Neural progenitor cell (in vitro differentiated cells): ENCODE data around the gene HOXA2. TPM values are rescaled to one million over a fixed set of nuclear protein-coding genes. Genes with fewer than 3 reads are reported as not detected.
A peak's percentile ranks its signal among the peaks of the same experiment; 100 is the strongest.

Experiments
- DNase-seq: peaks from one replicate; pipeline ENCODE4 v3.0.0-alpha.2; 2016; ENCODE audit warnings: low spot score
- H2AFZ ChIP-seq: fragments of 200-600 bp; sonication (generic); replicated peaks from 2 replicates; pipeline ENCODE4 v1.6.1; 2016; ENCODE audit warnings: antibody characterized with exemption
- H3F3A ChIP-seq: fragments of 200-600 bp; sonication (generic); 2 replicates; pipeline ENCODE4 v1.6.1; 2016; ENCODE audit warnings: antibody characterized with exemption, low read depth
- H3K27ac ChIP-seq: fragments of 200-600 bp; sonication (generic); 2 replicates; pipeline ENCODE4 v1.5.1; 2016; ENCODE audit warnings: mild to moderate bottlenecking
- H3K27me3 ChIP-seq: fragments of 200-600 bp; sonication (generic); 2 replicates; pipeline ENCODE4 v1.6.1; 2016; ENCODE audit warnings: mild to moderate bottlenecking, moderate library complexity
- H3K36me3 ChIP-seq: fragments of 200-600 bp; sonication (generic); 2 replicates; pipeline ENCODE4 v1.5.1; 2016
- H3K4me1 ChIP-seq: fragments of 200-600 bp; sonication (generic); 2 replicates; pipeline ENCODE4 v1.6.1; 2016; ENCODE audit warnings: mixed run types
- H3K4me2 ChIP-seq: fragments of 200-600 bp; sonication (generic); 2 replicates; pipeline ENCODE4 v1.6.1; 2016
- H3K4me3 ChIP-seq: fragments of 200-600 bp; sonication (generic); 2 replicates; pipeline ENCODE4 v1.5.1; 2016
- H3K79me2 ChIP-seq: fragments of 200-600 bp; sonication (generic); 2 replicates; pipeline ENCODE4 v1.6.1; 2016; ENCODE audit warnings: low read depth
- H3K9ac ChIP-seq: fragments of 200-600 bp; sonication (generic); 2 replicates; pipeline ENCODE4 v1.6.1; 2016
- H3K9me3 ChIP-seq: fragments of 200-600 bp; sonication (generic); 2 replicates; pipeline ENCODE4 v1.5.1; 2016; ENCODE audit warnings: low read depth
- H4K20me1 ChIP-seq: fragments of 200-600 bp; sonication (generic); 2 replicates; pipeline ENCODE4 v1.6.1; 2016; ENCODE audit warnings: low read depth
- H3K27ac Mint-ChIP-seq: 3 replicates; pipeline ENCODE4 v1.8.0; 2021; ENCODE audit warnings: mixed read lengths
- H3K27me3 Mint-ChIP-seq: 2 replicates; pipeline ENCODE4 v1.8.0; 2022; ENCODE audit warnings: low read depth, mild to moderate bottlenecking, inconsistent platforms, moderate library complexity, mixed read lengths; ENCODE audit not compliant: insufficient read depth
- H3K36me3 Mint-ChIP-seq: 3 replicates; pipeline ENCODE4 v1.8.0; 2021; ENCODE audit warnings: mixed read lengths
- H3K4me1 Mint-ChIP-seq: 3 replicates; pipeline ENCODE4 v1.8.0; 2021; ENCODE audit warnings: mixed read lengths
- H3K4me3 Mint-ChIP-seq: 3 replicates; pipeline ENCODE4 v1.8.0; 2021; ENCODE audit warnings: mild to moderate bottlenecking, moderate library complexity, mixed read lengths
- H3K9me3 Mint-ChIP-seq: 3 replicates; pipeline ENCODE4 v1.8.0; 2020; ENCODE audit warnings: mixed read lengths
- EZH2 ChIP-seq: fragments of 200-600 bp; sonication (generic); IDR thresholded peaks from 2 replicates; pipeline ENCODE4 v1.6.1; 2017; ENCODE audit warnings: antibody characterized with exemption, mild to moderate bottlenecking, moderate library complexity
- EZH2phosphoT487 ChIP-seq: fragments of 200-600 bp; sonication (generic); IDR thresholded peaks from 2 replicates; pipeline ENCODE4 v1.6.1; 2017; ENCODE audit warnings: antibody characterized with exemption
- total RNA-seq: library from RNA; depleted of rRNA; stranded (reverse); fragments of >200 nt; gene quantifications from 2 replicates; pipeline ENCODE4 v1.2.3, GENCODE V29; 2015; ENCODE audit warnings: low replicate concordance
- TF ChIP-seq, protein P1 (sequence below): fragments of 200-600 bp; sonication (generic); IDR thresholded peaks from 2 replicates; pipeline ENCODE4 v1.5.1; 2017; ENCODE audit warnings: antibody characterized with exemption, mild to moderate bottlenecking

Gene HOXA2
- total RNA-seq, 1 donor from 2014 or later = not detected

- peaks cover 1% of the 10 kb centered on the region for H3K36me3 Mint-ChIP-seq
- peak overlapping the region; percentile 51 for H3K4me2 ChIP-seq
- TF ChIP-seq, protein P1, sequence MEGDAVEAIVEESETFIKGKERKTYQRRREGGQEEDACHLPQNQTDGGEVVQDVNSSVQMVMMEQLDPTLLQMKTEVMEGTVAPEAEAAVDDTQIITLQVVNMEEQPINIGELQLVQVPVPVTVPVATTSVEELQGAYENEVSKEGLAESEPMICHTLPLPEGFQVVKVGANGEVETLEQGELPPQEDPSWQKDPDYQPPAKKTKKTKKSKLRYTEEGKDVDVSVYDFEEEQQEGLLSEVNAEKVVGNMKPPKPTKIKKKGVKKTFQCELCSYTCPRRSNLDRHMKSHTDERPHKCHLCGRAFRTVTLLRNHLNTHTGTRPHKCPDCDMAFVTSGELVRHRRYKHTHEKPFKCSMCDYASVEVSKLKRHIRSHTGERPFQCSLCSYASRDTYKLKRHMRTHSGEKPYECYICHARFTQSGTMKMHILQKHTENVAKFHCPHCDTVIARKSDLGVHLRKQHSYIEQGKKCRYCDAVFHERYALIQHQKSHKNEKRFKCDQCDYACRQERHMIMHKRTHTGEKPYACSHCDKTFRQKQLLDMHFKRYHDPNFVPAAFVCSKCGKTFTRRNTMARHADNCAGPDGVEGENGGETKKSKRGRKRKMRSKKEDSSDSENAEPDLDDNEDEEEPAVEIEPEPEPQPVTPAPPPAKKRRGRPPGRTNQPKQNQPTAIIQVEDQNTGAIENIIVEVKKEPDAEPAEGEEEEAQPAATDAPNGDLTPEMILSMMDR = no peak
- peaks cover 92% of the 10 kb centered on the region for H3K27me3 Mint-ChIP-seq
- peaks cover 8% of the 10 kb centered on the region for H3K4me1 Mint-ChIP-seq
- H2AFZ ChIP-seq = no peak overlapping the region
- no peaks in the 10 kb centered on the region for H3F3A ChIP-seq
- no peak overlapping the region for H3K4me3 Mint-ChIP-seq
- H3K9me3 Mint-ChIP-seq = peaks cover 11% of the 10 kb centered on the region
- peaks cover 95% of the 10 kb centered on the region for H4K20me1 ChIP-seq
- H3K36me3 ChIP-seq = no peaks in the 10 kb centered on the region
- no peak overlapping the region for H3K27ac Mint-ChIP-seq
- H3K4me1 ChIP-seq = peaks cover 10% of the 10 kb centered on the region
- no peaks in the 10 kb centered on the region for H3K79me2 ChIP-seq
- no peaks in the 10 kb centered on the region for H3K9me3 ChIP-seq
- DNase-seq = no peak
- peaks cover 100% of the 10 kb centered on the region for H3K27me3 ChIP-seq
- H3K27ac ChIP-seq = no peak overlapping the region
- H3K4me3 ChIP-seq = no peak overlapping the region
- H3K9ac ChIP-seq = no peak overlapping the region
Measured at GRCh38 chr7:27138985-27139333, 36.5 kb upstream of the HOXA2 start.

- H3K4me1 ChIP-seq = peaks cover 9% of the 10 kb centered on the region
- peaks cover 2% of the 10 kb centered on the region for H3K36me3 Mint-ChIP-seq
- H3K9me3 ChIP-seq = no peaks in the 10 kb centered on the region
- no peak overlapping the region for H3K4me2 ChIP-seq
- H3K4me1 Mint-ChIP-seq = peaks cover 6% of the 10 kb centered on the region
- no peaks in the 10 kb centered on the region for H3K36me3 ChIP-seq
- no peak overlapping the region for H3K4me3 Mint-ChIP-seq
- TF ChIP-seq, protein P1 = no peak
- TF ChIP-seq EZH2 (no peak), EZH2phosphoT487 (no peak)
- H3K4me3 ChIP-seq = no peak overlapping the region
- H3K9me3 Mint-ChIP-seq = peaks cover 14% of the 10 kb centered on the region
- H2AFZ ChIP-seq = no peak overlapping the region
- H3K27ac Mint-ChIP-seq = no peak overlapping the region
- peaks cover 100% of the 10 kb centered on the region for H3K27me3 ChIP-seq
- H3K79me2 ChIP-seq = no peaks in the 10 kb centered on the region
- peaks cover 96% of the 10 kb centered on the region for H4K20me1 ChIP-seq
- no peak overlapping the region for H3K27ac ChIP-seq
- H3F3A ChIP-seq = no peaks in the 10 kb centered on the region
- DNase-seq = no peak
- H3K27me3 Mint-ChIP-seq = peaks cover 93% of the 10 kb centered on the region
- no peak overlapping the region for H3K9ac ChIP-seq
Measured at GRCh38 chr7:27138472-27138871, 36.0 kb upstream of the HOXA2 start.

GRCh38 chr7:27137640-27138315, 35.3 kb upstream of the HOXA2 start:
- Histone ChIP-seq H3K4me2 (no peak overlapping the region), H3K9me3 (no peaks in the 10 kb centered on the region), H3K36me3 (no peaks in the 10 kb centered on the region), H3K79me2 (no peaks in the 10 kb centered on the region), H3K4me3 (no peak overlapping the region), H3K27ac (no peak overlapping the region), H3K4me1 (peaks cover 2% of the 10 kb centered on the region), H3K9ac (no peak overlapping the region), H2AFZ (no peak overlapping the region), H3F3A (no peaks in the 10 kb centered on the region), H4K20me1 (peaks cover 93% of the 10 kb centered on the region), H3K27me3 (peaks cover 100% of the 10 kb centered on the region)
- Mint-ChIP-seq H3K4me3 (no peak overlapping the region), H3K27me3 (peaks cover 95% of the 10 kb centered on the region), H3K27ac (no peak overlapping the region), H3K4me1 (peaks cover 4% of the 10 kb centered on the region), H3K36me3 (peaks cover 2% of the 10 kb centered on the region), H3K9me3 (peaks cover 16% of the 10 kb centered on the region)
- no peak for TF ChIP-seq EZH2phosphoT487
- DNase-seq = no peak

DNA sequence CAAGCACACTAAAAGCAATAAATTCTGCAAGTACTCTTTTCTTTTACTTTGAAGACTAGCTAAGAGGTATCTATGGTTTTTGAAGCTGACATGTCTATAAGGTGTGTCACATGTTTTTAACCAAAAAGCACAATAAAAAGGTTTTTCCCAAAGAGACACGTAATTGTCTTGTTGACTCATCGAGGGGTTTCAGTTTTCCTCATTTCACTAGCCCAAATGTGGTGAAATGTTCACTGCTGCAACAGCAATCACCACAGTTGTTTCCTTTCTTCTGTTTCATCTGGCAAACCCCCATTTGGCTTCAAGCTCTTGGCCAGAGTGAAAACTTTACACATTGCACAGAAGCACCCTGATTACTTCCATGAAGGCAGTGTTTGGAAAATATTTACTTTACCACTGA, 31.9 kb upstream of the HOXA2 start:
- Mint-ChIP-seq H3K27me3 (peaks cover 83% of the 10 kb centered on the region), H3K4me3 (no peak overlapping the region), H3K36me3 (peaks cover 2% of the 10 kb centered on the region), H3K27ac (no peak overlapping the region), H3K9me3 (peaks cover 15% of the 10 kb centered on the region), H3K4me1 (no peaks in the 10 kb centered on the region)
- Histone ChIP-seq H2AFZ (no peak overlapping the region), H3K27ac (no peak overlapping the region), H3K79me2 (no peaks in the 10 kb centered on the region), H3K9ac (no peak overlapping the region), H3K4me1 (peaks cover under 1% of the 10 kb centered on the region), H3K9me3 (no peaks in the 10 kb centered on the region), H3F3A (no peaks in the 10 kb centered on the region), H4K20me1 (peaks cover 81% of the 10 kb centered on the region), H3K36me3 (no peaks in the 10 kb centered on the region), H3K4me3 (no peak overlapping the region), H3K27me3 (peaks cover 100% of the 10 kb centered on the region), H3K4me2 (no peak overlapping the region)
- TF ChIP-seq, protein P1 = no peak
- TF ChIP-seq EZH2 = no peak
- TF ChIP-seq EZH2phosphoT487 = no peak
- no peak for DNase-seq
